BJ (cell line): ENCODE measurements around the gene PSEN1. TPM values are rescaled to one million over a fixed set of nuclear protein-coding genes. Genes with fewer than 3 reads are reported as not detected.

Experiments used
- CTCF ChIA-PET: fragments of 350-600 bp; formaldehyde crosslinking; extraction: SDS; loops from one replicate; lab custom pipeline; 2021; ENCODE audit warnings: antibody characterized with exemption, inconsistent platforms; lab: Yijun Ruan, JAX
- POLR2A ChIA-PET: fragments of 300-600 bp; sonication (Branson Sonifier 250); formaldehyde crosslinking; extraction: SDS; loops from one replicate; lab custom pipeline; 2021; ENCODE audit warnings: antibody characterized with exemption; lab: Charles Lee
- DNase-seq: peaks from one replicate; pipeline ENCODE4 v3.0.0-alpha.2; 2011; ENCODE audit warnings: low read depth
- H3K27me3 ChIP-seq: 2 replicates; pipeline ENCODE4 v1.6.0; 2011; ENCODE audit warnings: low read length; ENCODE audit not compliant: control insufficient read depth, insufficient read depth
- H3K36me3 ChIP-seq: 2 replicates; pipeline ENCODE4 v1.5.1; 2011; ENCODE audit warnings: low read length; ENCODE audit not compliant: control insufficient read depth, insufficient read depth
- H3K4me3 ChIP-seq: 2 replicates; pipeline ENCODE4 v1.5.1; 2011; ENCODE audit warnings: low read depth, mild to moderate bottlenecking, control low read depth, low read length
- polyA plus RNA-seq: library from polyadenylated mRNA; depleted of rRNA; stranded (reverse); fragments of >200 nt; gene quantifications from 2 replicates; pipeline ENCODE4 v1.2.3, GENCODE V29; 2011
- TF ChIP-seq, protein P1 (sequence below): IDR thresholded peaks from 2 replicates; pipeline ENCODE4 v1.5.1; 2011; ENCODE audit warnings: low read depth, mild to moderate bottlenecking, control low read depth, inconsistent platforms, low read length, moderate library complexity; ENCODE audit not compliant: insufficient read depth

The PSEN1 gene
- polyA plus RNA-seq, 1 experiment: 15.8 TPM

DNA sequence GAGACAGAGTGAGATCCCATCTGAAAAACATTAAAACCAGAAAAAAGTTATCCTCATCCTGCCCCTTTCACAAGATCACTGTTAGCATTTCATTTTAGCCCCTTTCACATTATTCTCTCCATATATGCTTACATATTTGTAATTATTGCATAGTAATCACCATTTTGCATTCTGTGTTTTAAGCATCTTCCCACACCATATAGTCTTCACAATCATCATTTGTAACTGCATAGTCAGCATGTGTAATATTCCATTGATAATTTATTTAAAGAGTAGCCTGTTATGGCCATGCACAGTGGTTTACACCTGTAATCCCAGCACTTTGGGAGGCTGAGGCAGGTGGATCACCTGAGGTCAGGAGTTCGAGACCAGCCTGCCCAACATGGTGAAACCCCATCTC lies 112.8 kb downstream of the PSEN1 start:
- Histone ChIP-seq H3K36me3 (no peaks in the 10 kb centered on the region), H3K27me3 (peaks cover 5% of the 10 kb centered on the region; the same call in 1 of the 2 replicates), H3K4me3 (no peak overlapping the region)
- DNase-seq: no peak
- ChIA-PET CTCF (no interaction called here), POLR2A (no interaction called here)
- TF ChIP-seq, protein P1, sequence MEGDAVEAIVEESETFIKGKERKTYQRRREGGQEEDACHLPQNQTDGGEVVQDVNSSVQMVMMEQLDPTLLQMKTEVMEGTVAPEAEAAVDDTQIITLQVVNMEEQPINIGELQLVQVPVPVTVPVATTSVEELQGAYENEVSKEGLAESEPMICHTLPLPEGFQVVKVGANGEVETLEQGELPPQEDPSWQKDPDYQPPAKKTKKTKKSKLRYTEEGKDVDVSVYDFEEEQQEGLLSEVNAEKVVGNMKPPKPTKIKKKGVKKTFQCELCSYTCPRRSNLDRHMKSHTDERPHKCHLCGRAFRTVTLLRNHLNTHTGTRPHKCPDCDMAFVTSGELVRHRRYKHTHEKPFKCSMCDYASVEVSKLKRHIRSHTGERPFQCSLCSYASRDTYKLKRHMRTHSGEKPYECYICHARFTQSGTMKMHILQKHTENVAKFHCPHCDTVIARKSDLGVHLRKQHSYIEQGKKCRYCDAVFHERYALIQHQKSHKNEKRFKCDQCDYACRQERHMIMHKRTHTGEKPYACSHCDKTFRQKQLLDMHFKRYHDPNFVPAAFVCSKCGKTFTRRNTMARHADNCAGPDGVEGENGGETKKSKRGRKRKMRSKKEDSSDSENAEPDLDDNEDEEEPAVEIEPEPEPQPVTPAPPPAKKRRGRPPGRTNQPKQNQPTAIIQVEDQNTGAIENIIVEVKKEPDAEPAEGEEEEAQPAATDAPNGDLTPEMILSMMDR: no peak

DNA sequence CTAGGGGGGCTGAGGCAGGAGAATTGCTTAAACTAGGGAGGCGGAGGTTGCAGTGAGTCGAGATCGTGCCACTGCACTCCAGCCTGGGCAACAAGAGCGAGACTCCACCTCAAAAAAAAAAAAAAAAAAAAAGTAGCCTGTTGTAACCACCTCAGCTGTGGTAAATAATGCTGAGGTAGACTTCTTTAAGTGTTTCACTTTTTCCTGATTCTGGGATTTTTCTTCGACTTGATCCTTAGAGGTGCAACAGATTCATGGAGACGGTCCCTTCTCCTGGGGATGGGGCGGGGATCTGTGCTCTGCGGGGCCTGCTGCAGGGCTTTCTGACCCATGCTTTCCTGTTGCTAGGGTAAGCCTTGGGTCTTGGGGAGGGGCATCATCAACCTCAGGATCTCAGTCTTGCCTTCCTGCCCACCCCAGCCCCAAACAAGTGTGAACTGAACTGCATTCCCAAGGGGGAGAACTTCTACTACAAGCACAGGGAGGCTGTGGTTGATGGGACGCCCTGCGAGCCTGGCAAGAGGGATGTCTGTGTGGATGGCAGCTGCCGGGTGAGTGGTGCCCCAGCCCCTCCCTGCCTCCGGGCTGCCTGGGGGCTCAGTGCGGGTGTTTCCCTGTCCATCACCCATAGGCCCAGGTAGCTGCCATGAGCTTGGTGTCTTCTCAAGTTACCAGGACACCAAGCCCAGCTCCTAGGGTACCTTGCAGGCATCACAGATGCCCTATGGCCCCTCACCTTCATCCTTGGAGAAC lies 113.4 kb downstream of the PSEN1 start:
- DNase-seq: no peak
- ChIA-PET CTCF (no interaction called here), POLR2A (no interaction called here)
- H3K27me3 ChIP-seq: peaks cover 4% of the 10 kb centered on the region; the same call in 1 of the 2 replicates
- no peak overlapping the region for H3K4me3 ChIP-seq
- no peaks in the 10 kb centered on the region for H3K36me3 ChIP-seq
- TF ChIP-seq, protein P1: no peak

DNA sequence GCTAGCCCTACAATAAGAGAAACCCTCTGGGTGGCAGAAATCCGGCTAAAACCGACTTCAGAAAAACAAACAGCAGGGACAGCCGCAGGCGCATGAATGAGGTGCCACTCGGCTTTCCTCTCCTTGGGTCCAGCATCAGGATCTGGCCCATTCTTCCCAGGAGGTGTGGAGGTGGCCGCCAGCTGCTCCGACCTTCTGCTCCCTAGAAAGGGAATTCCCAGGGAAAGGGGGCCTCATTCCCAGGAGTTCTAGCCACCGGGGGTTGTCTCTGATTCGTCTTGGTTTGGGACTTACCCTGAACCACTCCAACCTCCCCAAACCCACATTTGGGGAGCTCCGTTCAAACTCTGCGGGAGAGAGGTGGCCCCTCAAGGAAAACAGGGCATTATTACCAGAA lies 114.0 kb downstream of the PSEN1 start:
- TF ChIP-seq, protein P1: no peak
- H3K4me3 ChIP-seq: no peak overlapping the region
- DNase-seq: no peak
- ChIA-PET CTCF (no interaction called here), POLR2A (no interaction called here)
- no peaks in the 10 kb centered on the region for H3K36me3 ChIP-seq
- no peaks in the 10 kb centered on the region for H3K27me3 ChIP-seq

DNA sequence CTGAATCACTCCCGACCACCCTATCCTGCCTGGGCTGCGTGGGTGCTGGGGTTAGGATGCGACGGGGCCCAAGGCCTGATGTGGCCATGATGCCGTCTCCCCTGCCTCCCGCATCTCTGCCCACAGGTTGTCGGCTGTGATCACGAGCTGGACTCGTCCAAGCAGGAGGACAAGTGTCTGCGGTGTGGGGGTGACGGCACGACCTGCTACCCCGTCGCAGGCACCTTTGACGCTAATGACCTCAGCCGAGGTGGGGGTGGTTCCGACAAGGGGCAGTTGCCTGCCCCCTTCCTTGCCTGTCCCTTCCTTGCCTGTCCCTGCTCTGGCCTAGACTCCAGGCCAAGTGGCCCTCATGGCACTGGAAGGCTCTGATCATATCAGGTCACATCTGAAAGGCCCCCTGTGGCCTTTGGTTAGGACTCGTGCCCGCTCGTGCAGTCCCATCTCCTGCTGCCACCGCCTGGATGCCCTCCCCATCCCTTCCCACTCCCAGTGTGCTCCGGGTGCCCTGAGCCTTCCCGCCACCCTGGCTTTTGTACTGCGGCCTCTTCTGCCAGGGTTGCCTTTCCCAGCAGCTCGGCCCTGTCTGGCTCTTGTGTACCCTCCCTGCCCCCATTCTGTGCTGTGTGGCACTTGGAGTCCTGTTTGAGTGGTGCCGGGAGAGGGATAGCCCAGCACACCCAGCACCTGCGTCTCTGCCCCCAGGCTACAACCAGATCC lies 114.6 kb downstream of the PSEN1 start:
- H3K4me3 ChIP-seq: no peak overlapping the region
- ChIA-PET POLR2A (no interaction called here), CTCF (no interaction called here)
- H3K36me3 ChIP-seq: no peaks in the 10 kb centered on the region
- TF ChIP-seq, protein P1: no peak
- DNase-seq: no peak
- no peaks in the 10 kb centered on the region for H3K27me3 ChIP-seq

DNA sequence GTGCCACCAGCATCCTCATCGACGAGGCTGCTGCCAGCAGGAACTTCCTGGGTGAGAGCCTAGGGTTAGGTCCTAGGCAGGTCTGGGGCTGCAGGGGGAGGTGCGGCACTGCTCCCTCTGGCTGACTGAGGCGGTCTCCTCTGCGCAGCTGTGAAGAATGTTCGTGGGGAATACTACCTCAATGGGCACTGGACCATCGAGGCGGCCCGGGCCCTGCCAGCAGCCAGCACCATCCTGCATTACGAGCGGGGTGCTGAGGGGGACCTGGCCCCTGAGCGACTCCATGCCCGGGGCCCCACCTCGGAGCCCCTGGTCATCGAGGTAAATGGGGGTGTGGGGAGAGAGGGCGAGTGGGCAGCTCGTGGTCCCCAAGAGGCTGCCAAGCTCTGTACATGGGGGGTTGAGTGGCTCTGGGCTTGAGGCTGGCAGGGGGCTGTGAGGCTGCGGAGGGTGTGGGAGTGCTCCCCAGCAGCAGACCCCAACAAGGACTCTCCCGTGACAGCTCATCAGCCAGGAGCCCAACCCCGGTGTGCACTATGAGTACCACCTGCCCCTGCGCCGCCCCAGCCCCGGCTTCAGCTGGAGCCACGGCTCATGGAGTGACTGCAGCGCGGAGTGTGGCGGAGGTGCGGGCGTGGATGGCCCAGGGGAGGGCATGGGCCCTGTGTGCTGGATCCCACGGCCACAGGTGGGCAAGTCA lies 115.4 kb downstream of the PSEN1 start:
- Histone ChIP-seq H3K4me3 (no peak overlapping the region), H3K27me3 (no peaks in the 10 kb centered on the region), H3K36me3 (no peaks in the 10 kb centered on the region)
- TF ChIP-seq, protein P1: no peak
- DNase-seq: no peak
- CTCF ChIA-PET: no interaction called here
- POLR2A ChIA-PET: no interaction called here
